GM18511 (cell line): ENCODE results near the gene MT1E.

Source experiments
- ATAC-seq: cut with Tn5 transposase; IDR thresholded peaks from one replicate; pipeline ENCODE4 v1.9.1; 2021; ENCODE audit warnings: mild to moderate bottlenecking, moderate library complexity; ENCODE audit not compliant: unreplicated experiment

The MT1E gene

GRCh38 chr16:56623637-56624036 is 1.9 kb upstream of the MT1E start:
- ATAC-seq = no peak

- peak; percentile 12 for ATAC-seq
Measured at GRCh38 chr16:56625943-56626654, 518 bp downstream of the MT1E start.

- no peak for ATAC-seq
Measured at GRCh38 chr16:56626685-56627084, 1.1 kb downstream of the MT1E start.

- no peak for ATAC-seq
Measured at GRCh38 chr16:56628486-56629350, 3.1 kb downstream of the MT1E start.

- ATAC-seq = no peak
Measured at GRCh38 chr16:56629531-56629930, 4.0 kb downstream of the MT1E start.

- peak; percentile 86 for ATAC-seq
Measured at GRCh38 chr16:56630134-56630533, 4.6 kb downstream of the MT1E start.

- ATAC-seq = no peak
Measured at GRCh38 chr16:56631197-56631596, 5.6 kb downstream of the MT1E start.

GRCh38 chr16:56631832-56632155 is 6.2 kb downstream of the MT1E start:
- ATAC-seq = no peak

GRCh38 chr16:56632156-56632847 is 6.7 kb downstream of the MT1E start, which contains the start of gene MT1M:
TSS of gene MT1M (plus strand) at chr16:56632659. CDS start at chr16:56632732, 73 bp downstream.
- no peak for ATAC-seq

- ATAC-seq = no peak
Measured at GRCh38 chr16:56632848-56633365, 7.3 kb downstream of the MT1E start.

- ATAC-seq = no peak
Measured at GRCh38 chr16:56633535-56633934, 8.0 kb downstream of the MT1E start.

- no peak for ATAC-seq
Measured at GRCh38 chr16:56634715-56635440, 9.3 kb downstream of the MT1E start.

GRCh38 chr16:56635441-56635967 is 9.9 kb downstream of the MT1E start:
- ATAC-seq = no peak

GRCh38 chr16:56636616-56637413 is 11.2 kb downstream of the MT1E start:
- no peak for ATAC-seq

GRCh38 chr16:56637814-56638750 is 12.5 kb downstream of the MT1E start, which contains the start of gene MT1A:
TSS of gene MT1A (plus strand) at chr16:56638666. CDS start at chr16:56638739, 73 bp downstream.
- no peak for ATAC-seq

- no peak for ATAC-seq
Measured at GRCh38 chr16:56639045-56639444, 13.5 kb downstream of the MT1E start.

- no peak for ATAC-seq
Measured at GRCh38 chr16:56640076-56640475, 14.5 kb downstream of the MT1E start.

GRCh38 chr16:56641166-56641565 is 15.6 kb downstream of the MT1E start:
- no peak for ATAC-seq
